MCF 10A (cell line): ENCODE results near the gene RNF148. TPM values are rescaled to one million over a fixed set of nuclear protein-coding genes. Genes with fewer than 3 reads are reported as not detected.

Experiments
- BruUV-seq: library from RNA; stranded (reverse); fragments of 400-500 nt; replicated peaks from 2 replicates; lab custom pipeline; 2021; lab: Mats Ljungman, UMichigan
- CTCF ChIA-PET: fragments of 300-600 bp; sonication (Branson Sonifier 250); formaldehyde crosslinking; extraction: SDS; loops from one replicate; lab custom pipeline; 2021; ENCODE audit warnings: antibody characterized with exemption, inconsistent platforms; lab: Yijun Ruan, JAX
- POLR2A ChIA-PET: fragments of 300-600, 350-650 bp; sonication (Branson Sonifier 250); formaldehyde crosslinking; extraction: SDS; loops from one replicate; lab custom pipeline; 2020; ENCODE audit warnings: antibody characterized with exemption, inconsistent platforms; lab: Yijun Ruan, JAX
- DNase-seq: peaks from one replicate; pipeline ENCODE4 v3.0.0-alpha.2; 2018; ENCODE audit not compliant: unreplicated experiment
- H3K27ac Mint-ChIP-seq: one replicate; pipeline ENCODE4 v1.8.0; 2022; ENCODE audit warnings: mild to moderate bottlenecking, low read depth, mixed read lengths; ENCODE audit not compliant: unreplicated experiment
- H3K27me3 Mint-ChIP-seq: one replicate; pipeline ENCODE4 v1.8.0; 2022; ENCODE audit warnings: mixed read lengths; ENCODE audit not compliant: insufficient read depth, unreplicated experiment
- H3K36me3 Mint-ChIP-seq: one replicate; pipeline ENCODE4 v1.8.0; 2022; ENCODE audit warnings: mild to moderate bottlenecking, moderate library complexity, mixed read lengths; ENCODE audit not compliant: insufficient read depth, unreplicated experiment
- H3K4me1 Mint-ChIP-seq: one replicate; pipeline ENCODE4 v1.8.0; 2022; ENCODE audit warnings: mixed read lengths; ENCODE audit not compliant: insufficient read depth, unreplicated experiment
- H3K4me3 Mint-ChIP-seq: one replicate; pipeline ENCODE4 v1.8.0; 2022; ENCODE audit warnings: mild to moderate bottlenecking, moderate library complexity, mixed read lengths; ENCODE audit not compliant: unreplicated experiment
- H3K9me3 Mint-ChIP-seq: one replicate; pipeline ENCODE4 v1.8.0; 2022; ENCODE audit warnings: mixed read lengths; ENCODE audit not compliant: unreplicated experiment
- CTCF ChIP-seq: fragments of 200-600 bp; IDR thresholded peaks from one replicate; pipeline ENCODE4 v1.8.0; 2022; ENCODE audit warnings: antibody characterized with exemption, mild to moderate bottlenecking; ENCODE audit not compliant: unreplicated experiment
- intact Hi-C: fragments of 100-400 bp; cut with micrococcal nuclease; formaldehyde crosslinking; loops from 2 replicates; pipeline ENCODE4 v1.14.1; 2022
- total RNA-seq: library from RNA; stranded (reverse); gene quantifications from 2 replicates; pipeline ENCODE4 v1.2.3, GENCODE V29; 2022

RNF148 gene
- total RNA-seq, 1 experiment from 2014 or later = 0.63 TPM

- Mint-ChIP-seq H3K9me3 (no peaks in the 10 kb centered on the region), H3K27ac (no peak overlapping the region), H3K4me1 (no peaks in the 10 kb centered on the region), H3K27me3 (no peaks in the 10 kb centered on the region), H3K4me3 (no peak overlapping the region), H3K36me3 (no peaks in the 10 kb centered on the region)
- no TSS peak for BruUV-seq
- ChIA-PET POLR2A (no interaction called here), CTCF (interaction anchor here (0.6 kb wide), 1 partner anchor 43 kb away, joined by 4 read pairs; no protein-coding TSS in a partner anchor)
- DNase-seq = no peak
- no peak for TF ChIP-seq CTCF
- intact Hi-C loops = no loop called here
Measured at GRCh38 chr7:122675621-122676020, 27.1 kb downstream of the RNF148 start.

- Mint-ChIP-seq H3K9me3 (no peaks in the 10 kb centered on the region), H3K4me3 (peak overlapping the region; percentile 24), H3K27me3 (no peaks in the 10 kb centered on the region), H3K4me1 (no peaks in the 10 kb centered on the region), H3K27ac (peak overlapping the region; percentile 46), H3K36me3 (no peaks in the 10 kb centered on the region)
- intact Hi-C loops = no loop called here
- DNase-seq = peak; percentile 39
- POLR2A ChIA-PET = interaction anchor here (0.7 kb wide), 1 partner anchor 36 kb away, joined by 3 read pairs; no protein-coding TSS in a partner anchor
- no peak for TF ChIP-seq CTCF
- CTCF ChIA-PET = interaction anchor here (0.6 to 1.3 kb wide), 2 partner anchors 43 to 72 kb away, joined by 3 to 4 read pairs; no protein-coding TSS in a partner anchor
- BruUV-seq = no TSS peak
Measured at GRCh38 chr7:122675011-122675410, 27.7 kb downstream of the RNF148 start.

GRCh38 chr7:122674502-122674901 is 28.2 kb downstream of the RNF148 start:
- peak overlapping the region; percentile 24 for H3K4me3 Mint-ChIP-seq
- H3K27ac Mint-ChIP-seq = peak overlapping the region; percentile 46
- no peaks in the 10 kb centered on the region for H3K36me3 Mint-ChIP-seq
- peak; percentile 67 for DNase-seq
- ChIA-PET CTCF (interaction anchor here (1.3 kb wide), 1 partner anchor 73 kb away, joined by 3 read pairs; no protein-coding TSS in a partner anchor), POLR2A (interaction anchor here (0.6 to 0.7 kb wide), 2 partner anchors 35 to 479 kb away, joined by 3 read pairs; no protein-coding TSS in a partner anchor)
- no peaks in the 10 kb centered on the region for H3K9me3 Mint-ChIP-seq
- H3K4me1 Mint-ChIP-seq = no peaks in the 10 kb centered on the region
- TF ChIP-seq CTCF = no peak
- H3K27me3 Mint-ChIP-seq = no peaks in the 10 kb centered on the region
- no TSS peak for BruUV-seq
- intact Hi-C loops = no loop called here

- no peaks in the 10 kb centered on the region for H3K4me1 Mint-ChIP-seq
- no peak overlapping the region for H3K4me3 Mint-ChIP-seq
- no peaks in the 10 kb centered on the region for H3K36me3 Mint-ChIP-seq
- intact Hi-C loops = no loop called here
- DNase-seq = no peak
- H3K27me3 Mint-ChIP-seq = no peaks in the 10 kb centered on the region
- ChIA-PET CTCF (interaction anchor here (1.3 kb wide), 1 partner anchor 73 kb away, joined by 3 read pairs; no protein-coding TSS in a partner anchor), POLR2A (interaction anchor here (0.6 kb wide), 1 partner anchor 479 kb away, joined by 3 read pairs; no protein-coding TSS in a partner anchor)
- TF ChIP-seq CTCF = no peak
- H3K9me3 Mint-ChIP-seq = no peaks in the 10 kb centered on the region
- no TSS peak for BruUV-seq
- peak overlapping the region; percentile 46 for H3K27ac Mint-ChIP-seq
Measured at GRCh38 chr7:122673951-122674350, 28.8 kb downstream of the RNF148 start.
